Rectal smooth muscle tissue (tissue), 1 donor: Measurements from ENCODE around the gene CHST15.

Experiments used
- H3K27ac ChIP-seq: one replicate; pipeline ENCODE4 v1.7.0; 2013; ENCODE audit warnings: low read depth, low read length, inconsistent platforms
- H3K27me3 ChIP-seq: one replicate; pipeline ENCODE4 v1.7.0; 2013; ENCODE audit warnings: low read length; ENCODE audit not compliant: control insufficient read depth, insufficient read depth
- H3K36me3 ChIP-seq: one replicate; pipeline ENCODE4 v1.7.0; 2013; ENCODE audit warnings: low read length; ENCODE audit not compliant: control insufficient read depth, insufficient read depth
- H3K4me1 ChIP-seq: one replicate; pipeline ENCODE4 v1.7.0; 2013; ENCODE audit warnings: low read length; ENCODE audit not compliant: control insufficient read depth, insufficient read depth
- H3K4me3 ChIP-seq: one replicate; pipeline ENCODE4 v1.7.0; 2013; ENCODE audit warnings: low read length
- H3K9ac ChIP-seq: one replicate; pipeline ENCODE4 v1.7.0; 2013; ENCODE audit warnings: low read length

CHST15 gene

DNA sequence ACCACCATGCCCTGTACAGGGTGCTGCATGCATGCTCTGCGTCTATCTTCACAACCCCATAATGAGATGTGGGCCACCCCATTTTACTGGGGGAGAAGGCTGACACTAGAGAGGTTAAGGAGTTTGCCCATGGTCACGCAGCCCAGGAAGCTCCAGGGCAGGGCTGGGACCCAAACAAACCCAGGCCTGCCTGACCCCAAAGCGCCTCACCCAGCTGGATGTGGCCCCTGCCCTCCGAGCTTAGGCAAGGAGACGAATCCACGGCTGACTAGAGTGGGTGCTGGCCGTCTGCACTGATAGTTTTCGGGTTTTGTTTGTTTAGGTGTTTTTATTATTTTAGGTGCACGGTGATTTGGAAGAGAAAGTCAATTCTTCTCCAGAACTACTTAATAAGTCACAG, 65.7 kb downstream of the CHST15 start:
- Histone ChIP-seq H3K4me1 (peaks cover 11% of the 10 kb centered on the region), H3K9ac (no peak overlapping the region), H3K36me3 (no peaks in the 10 kb centered on the region), H3K4me3 (no peak overlapping the region), H3K27ac (no peak overlapping the region), H3K27me3 (no peaks in the 10 kb centered on the region)

DNA sequence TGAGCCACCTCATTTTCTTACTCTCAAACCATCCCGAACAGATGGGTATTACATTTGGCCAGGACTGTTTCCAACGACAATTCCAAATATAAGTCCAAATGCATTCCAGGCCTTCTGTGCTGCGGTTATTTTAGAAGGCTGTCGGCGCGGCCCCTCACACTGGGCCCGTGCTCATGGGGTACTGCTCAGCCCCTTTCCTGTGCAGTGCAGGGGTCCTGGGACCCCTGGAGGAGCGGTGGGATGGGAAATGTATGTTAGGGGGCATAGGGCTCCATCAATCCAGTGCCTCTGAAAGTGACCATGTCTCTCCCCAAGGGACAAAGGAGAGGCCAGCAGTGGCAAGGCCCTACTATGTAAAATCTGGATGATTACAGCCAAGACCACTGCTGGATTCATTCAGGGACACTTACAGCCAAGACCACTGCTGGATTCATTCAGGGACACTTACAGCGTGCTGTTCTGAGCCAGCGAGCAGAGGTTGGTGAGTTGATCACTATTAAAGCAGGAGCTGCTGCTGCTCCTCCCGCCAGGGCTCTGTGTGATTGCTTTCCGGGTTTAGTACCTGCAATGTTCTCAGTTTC, 66.3 kb downstream of the CHST15 start:
- H3K36me3 ChIP-seq, result no peaks in the 10 kb centered on the region
- H3K4me1 ChIP-seq, result peaks cover 8% of the 10 kb centered on the region
- H3K27ac ChIP-seq, result no peak overlapping the region
- no peak overlapping the region for H3K4me3 ChIP-seq
- H3K9ac ChIP-seq, result no peak overlapping the region
- no peaks in the 10 kb centered on the region for H3K27me3 ChIP-seq

DNA sequence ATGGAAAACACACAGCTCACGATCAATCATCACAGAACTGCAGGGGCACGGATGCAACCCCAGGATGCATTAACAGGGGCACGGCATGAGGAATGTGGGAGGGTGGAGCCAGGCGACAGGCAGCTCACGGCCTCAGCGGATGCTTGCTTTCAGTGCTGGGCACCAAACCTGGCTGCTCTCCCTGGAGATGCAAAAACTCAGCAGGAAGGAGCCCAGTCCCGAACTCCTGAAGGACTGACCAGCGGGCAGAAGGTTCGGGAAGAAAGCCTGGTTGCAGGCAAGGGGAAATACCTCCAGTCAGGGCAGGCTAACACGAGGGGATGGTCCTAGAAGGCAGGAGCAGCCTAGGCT, 66.8 kb downstream of the CHST15 start:
- Histone ChIP-seq H3K27me3 (no peaks in the 10 kb centered on the region), H3K9ac (no peak overlapping the region), H3K36me3 (no peaks in the 10 kb centered on the region), H3K4me3 (no peak overlapping the region), H3K27ac (no peak overlapping the region), H3K4me1 (peaks cover 8% of the 10 kb centered on the region)

DNA sequence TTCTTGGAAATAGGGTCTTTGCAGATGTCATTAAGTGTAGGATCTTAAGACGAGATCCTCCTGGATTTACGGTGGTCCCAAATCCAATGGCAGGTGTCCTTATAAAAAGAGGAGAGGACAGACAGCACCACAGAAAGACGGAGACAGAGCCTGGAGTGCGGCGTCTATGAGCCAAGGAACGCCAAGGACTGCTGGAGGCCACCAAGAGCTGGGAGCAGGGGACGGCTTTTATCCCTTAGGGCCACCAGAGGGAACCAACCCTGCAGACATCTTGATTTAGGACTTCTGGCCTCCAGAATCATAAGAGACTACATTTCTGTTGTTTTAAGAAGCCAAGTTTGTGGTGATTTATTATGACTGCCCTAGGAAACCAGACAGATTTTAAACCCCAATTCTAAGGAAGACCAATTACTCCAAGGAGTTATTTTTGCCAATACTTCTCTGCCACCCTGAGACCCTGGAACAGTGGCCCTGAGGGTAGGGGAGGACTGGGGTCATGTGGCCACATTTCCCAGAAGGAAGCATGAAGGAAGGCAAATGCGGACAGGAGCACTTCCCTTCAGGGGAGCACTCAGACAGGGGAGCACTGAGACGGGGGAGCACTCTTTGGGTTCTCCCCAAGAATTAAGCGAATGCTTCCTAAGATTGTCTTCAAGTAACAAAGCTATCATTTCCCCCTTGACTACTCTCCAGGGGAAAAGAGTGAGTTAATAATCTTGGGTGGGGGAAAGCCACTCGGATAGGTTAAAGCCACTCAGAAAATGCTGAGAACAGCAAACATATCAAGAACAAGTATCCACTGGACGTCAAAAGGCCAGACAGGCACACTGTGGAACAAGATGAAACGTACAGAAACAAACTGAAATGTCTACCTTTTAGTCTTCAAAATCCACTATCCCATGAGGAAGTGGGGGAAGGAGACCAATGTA, 67.5 kb downstream of the CHST15 start:
- Histone ChIP-seq H3K27me3 (no peaks in the 10 kb centered on the region), H3K36me3 (no peaks in the 10 kb centered on the region), H3K27ac (no peak overlapping the region), H3K4me3 (no peak overlapping the region), H3K4me1 (peaks cover 8% of the 10 kb centered on the region), H3K9ac (no peak overlapping the region)

DNA sequence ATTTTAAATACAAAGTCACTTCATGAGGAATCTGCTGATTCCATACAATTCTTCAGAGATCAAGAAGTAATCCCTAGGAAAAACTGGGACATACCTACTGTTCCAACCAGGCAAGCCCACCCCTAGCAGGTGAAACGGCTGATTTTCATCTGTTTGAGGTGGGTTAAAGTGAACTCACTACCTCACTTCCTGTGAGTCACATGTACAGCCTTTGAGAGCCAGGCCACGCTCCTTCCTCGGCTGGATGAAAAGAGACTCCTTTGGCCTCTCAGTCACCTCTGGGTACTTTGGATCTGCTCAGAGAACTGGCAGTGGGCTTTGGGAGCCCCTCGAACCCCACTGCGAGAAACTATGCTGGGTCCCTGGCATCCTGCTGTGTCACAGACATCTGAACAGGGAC, 68.2 kb downstream of the CHST15 start:
- Histone ChIP-seq H3K27ac (no peak overlapping the region), H3K36me3 (peaks cover 1% of the 10 kb centered on the region)

DNA sequence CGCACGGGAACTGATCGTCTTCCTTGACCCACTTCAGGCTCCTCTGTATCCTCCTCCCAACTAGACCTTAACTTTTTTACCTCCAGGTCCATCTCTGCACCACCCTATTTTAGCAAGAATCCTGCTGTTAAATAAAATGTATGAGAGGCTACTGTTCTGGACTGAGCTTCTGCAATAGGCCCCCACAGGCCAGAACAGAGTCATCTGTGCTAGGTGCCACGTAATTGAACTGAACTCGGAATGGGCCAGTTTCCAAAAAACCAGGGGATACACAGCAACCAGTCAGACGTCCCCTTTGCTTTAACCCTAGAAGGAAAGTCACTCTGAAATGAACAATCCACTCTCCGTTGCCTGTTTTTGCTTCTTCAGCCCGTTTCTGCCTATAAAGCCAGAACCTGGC, 71.3 kb downstream of the CHST15 start:
- Histone ChIP-seq H3K27me3 (no peaks in the 10 kb centered on the region), H3K9ac (no peak overlapping the region), H3K4me3 (no peak overlapping the region), H3K36me3 (peaks cover 3% of the 10 kb centered on the region), H3K4me1 (peaks cover 7% of the 10 kb centered on the region), H3K27ac (no peak overlapping the region)

More for the DNA sequence above, 68.2 kb downstream of the CHST15 start:
- Histone ChIP-seq H3K9ac (no peak overlapping the region), H3K4me3 (no peak overlapping the region), H3K4me1 (peaks cover 8% of the 10 kb centered on the region), H3K27me3 (no peaks in the 10 kb centered on the region)

DNA sequence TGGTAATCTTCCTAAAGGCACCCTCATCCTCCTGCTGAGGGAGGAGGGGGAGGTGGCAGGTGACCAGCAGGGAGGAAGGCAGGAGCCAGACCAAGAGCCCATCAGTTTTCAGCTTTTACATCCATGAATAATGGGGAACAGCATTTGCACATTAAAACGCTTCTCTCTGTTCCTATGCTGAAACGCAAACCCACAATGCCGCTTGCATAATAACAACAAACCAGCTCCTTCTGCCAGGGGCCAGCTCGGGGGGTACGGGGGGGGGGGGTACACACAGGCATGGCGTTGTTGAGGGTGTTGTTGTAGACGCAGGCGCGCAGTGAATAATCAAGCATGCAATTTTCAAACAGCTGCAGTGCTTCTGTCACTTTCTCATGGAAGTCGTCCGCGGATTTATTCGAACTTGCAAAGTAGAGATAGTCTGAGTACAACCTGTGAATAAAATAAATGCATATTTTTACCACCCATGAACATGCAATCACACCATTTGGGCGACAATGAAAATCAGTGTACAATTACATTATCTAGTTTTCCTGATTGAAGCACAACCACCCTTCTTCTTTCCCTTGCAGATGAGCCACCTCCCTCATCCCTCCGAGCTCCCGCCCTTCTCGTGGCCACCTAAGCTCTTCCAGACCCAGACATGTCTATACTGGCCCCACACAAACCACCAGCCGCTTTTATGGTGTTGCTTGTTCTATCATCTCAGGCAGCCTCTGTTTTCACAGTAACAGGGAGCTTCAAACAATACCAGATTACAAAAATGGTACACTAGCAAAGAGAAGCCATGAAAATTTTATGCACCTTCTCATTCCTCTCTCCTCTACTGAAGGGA, 72.2 kb downstream of the CHST15 start:
- Histone ChIP-seq H3K36me3 (peaks cover 3% of the 10 kb centered on the region), H3K4me3 (no peak overlapping the region), H3K4me1 (no peaks in the 10 kb centered on the region), H3K9ac (no peak overlapping the region), H3K27ac (no peak overlapping the region), H3K27me3 (no peaks in the 10 kb centered on the region)

DNA sequence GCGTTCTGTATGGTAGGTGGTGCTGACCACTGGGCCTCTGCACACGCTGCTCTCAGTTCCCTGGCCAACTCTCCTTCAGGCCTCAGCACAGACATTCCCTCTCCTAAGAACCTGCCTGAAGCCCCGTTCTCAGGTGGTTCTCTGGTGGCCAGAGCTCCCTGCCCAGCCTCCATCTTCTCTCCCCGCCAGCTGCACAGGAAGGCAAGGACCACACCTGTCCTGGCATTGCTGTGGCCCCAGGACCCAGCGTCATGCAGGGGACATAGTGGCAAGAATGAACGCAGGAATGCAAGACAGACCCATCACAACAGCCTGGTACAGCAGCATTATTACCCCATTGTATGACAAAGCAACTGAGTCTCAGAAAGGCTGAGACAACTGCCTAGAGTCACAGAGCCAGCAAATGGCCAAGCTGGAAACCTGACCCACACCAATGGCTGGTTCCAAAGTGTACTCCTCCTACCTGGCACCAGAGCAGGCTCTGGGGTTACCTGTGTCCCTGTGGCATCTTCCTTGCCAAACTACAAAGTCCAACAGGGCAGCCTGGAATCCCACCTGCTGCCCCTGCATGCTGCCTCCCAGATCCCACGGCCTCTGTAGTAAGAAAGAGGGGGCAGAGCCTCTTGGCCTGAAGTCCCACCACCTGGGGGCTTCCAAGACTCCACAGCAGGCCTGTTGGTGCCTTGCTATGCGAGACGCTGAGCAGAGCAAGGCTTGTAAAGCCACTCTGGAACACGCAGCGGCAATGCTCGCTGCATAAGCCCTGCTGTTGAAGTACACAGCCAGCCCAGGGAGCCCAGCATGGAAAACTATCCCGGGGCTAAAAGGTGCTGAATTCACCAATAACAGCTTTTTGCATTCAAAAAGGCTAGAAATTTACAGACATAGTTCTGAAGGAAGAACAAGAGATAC, 73.3 kb downstream of the CHST15 start:
- Histone ChIP-seq H3K27ac (no peak overlapping the region), H3K4me1 (no peaks in the 10 kb centered on the region), H3K4me3 (no peak overlapping the region), H3K36me3 (peaks cover 3% of the 10 kb centered on the region), H3K27me3 (no peaks in the 10 kb centered on the region), H3K9ac (no peak overlapping the region)

DNA sequence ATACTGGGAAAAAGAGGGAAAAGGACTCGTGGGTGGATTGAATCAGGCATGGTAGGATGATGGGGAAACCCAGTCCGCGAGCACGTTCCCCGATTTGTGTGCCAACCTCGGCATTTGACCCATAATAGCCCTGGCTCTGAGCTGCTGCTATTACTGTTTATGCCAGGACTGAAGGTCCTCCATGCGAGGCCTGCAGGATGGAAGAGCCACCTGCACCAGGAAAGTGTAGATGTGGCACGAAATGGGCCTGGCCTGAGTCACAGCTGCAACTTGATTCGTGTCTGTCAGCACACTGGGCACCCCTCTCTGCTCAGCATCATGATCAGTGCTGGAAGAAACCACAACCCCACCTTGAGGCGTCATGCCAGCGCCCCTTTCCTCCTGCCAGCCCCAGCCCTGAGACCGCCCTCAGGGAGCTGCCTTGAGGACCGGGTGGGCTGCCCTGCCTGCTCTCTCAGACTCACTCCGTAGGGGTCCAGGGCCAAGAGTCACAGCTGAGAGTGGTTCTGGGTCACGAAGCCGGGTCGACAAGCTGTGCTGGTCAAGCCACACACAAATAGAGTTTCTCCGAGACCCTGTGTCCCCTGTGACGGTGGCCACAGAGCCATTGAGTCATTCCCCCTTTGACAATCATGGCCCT, 74.4 kb downstream of the CHST15 start:
- Histone ChIP-seq H3K9ac (no peak overlapping the region), H3K36me3 (peaks cover 4% of the 10 kb centered on the region), H3K27me3 (no peaks in the 10 kb centered on the region), H3K4me3 (no peak overlapping the region), H3K27ac (no peak overlapping the region), H3K4me1 (no peaks in the 10 kb centered on the region)

DNA sequence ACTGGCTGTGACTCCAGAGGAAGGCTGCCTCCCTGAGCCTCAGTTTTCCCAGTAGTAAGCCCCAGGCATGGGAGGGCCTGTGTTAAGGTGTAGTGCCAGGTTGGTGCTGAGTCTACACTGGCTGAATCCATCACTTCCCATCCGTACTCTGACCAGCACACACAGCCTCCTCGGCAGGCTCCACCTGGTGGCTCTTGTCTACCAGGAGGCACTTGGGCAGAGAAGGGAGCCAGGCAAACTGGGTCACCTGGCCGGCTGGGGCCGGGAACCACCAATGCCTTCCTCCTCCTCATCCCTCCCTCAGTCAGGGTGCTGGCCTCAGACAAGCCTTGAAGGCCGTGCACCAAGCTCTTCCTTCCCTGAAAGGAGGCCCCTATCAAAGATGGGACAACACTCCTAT, 75.7 kb downstream of the CHST15 start:
- Histone ChIP-seq H3K27me3 (no peaks in the 10 kb centered on the region), H3K36me3 (peaks cover 7% of the 10 kb centered on the region), H3K4me3 (no peak overlapping the region), H3K4me1 (no peaks in the 10 kb centered on the region), H3K9ac (no peak overlapping the region), H3K27ac (no peak overlapping the region)

DNA sequence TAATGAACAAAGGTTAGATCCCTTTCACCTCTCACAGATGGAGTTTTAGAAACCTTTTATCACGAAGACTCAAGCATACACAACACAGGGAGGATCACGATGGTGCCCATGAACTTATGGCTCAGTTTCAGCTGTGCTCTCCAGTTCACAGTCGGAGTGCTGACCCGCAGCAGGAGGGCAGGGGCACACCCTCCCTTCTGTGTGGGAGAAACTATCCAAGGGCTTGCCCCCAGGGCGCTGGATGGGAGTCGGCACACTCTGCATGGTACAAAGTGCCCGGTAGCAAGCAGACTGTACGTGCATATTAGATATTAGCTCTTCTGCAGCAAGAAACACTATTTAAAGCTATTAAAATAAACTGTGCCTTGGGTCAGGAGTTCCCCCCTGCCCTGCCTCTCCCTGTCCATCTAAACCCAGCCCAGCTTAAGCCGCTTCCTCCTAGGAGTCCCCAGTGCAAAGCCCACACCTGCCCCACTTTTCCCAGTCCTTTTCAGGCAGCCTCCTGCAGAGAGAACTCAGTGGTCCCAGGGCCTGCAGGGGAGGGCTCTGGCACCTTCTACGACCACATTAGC, 76.5 kb downstream of the CHST15 start:
- no peak overlapping the region for H3K27ac ChIP-seq
- peaks cover 7% of the 10 kb centered on the region for H3K36me3 ChIP-seq
- no peak overlapping the region for H3K9ac ChIP-seq
- H3K4me3 ChIP-seq, result no peak overlapping the region
- H3K4me1 ChIP-seq, result no peaks in the 10 kb centered on the region
- no peaks in the 10 kb centered on the region for H3K27me3 ChIP-seq
